ENCODE data around the gene PHF2.

PHF2 gene

DNA sequence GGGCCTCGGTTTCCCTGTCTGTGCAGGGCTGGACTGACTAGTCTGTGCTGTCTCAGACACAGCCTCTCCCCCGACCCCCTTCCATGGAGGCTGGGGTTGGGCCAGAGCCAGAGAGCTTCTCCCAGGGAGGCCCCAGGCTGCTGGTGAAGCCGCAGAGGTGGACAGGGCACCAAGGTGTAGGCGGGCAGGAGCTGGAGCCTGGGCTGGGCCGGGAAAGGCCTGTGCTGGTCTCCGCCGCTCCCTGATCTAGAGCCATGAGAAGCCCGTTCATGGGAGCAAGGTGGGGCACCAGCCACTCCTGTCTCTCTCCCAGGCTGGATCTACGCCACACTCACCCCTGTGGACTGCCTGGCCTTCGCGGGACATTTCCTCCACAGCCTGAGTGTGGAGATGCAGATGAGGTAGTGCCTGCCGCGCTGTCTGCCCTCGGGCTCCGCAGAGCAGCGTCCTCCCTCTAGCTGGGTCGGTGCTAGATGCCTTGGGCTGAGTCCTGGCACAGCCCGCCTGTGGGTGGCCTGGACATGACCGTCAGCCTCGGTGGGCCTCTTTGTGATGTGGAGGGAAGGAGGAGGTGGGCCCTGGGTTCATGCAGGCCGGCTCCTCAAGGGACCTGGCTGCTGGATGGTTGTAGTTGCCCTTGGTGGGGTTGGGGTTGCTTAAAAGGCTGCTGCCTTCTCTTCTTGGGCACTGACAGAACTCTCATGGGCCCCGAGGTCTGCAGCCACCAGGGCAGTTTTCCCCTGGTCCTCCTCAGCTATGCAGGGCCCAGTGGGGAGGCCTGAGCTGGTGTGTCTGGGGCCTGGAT is 79.4 kb downstream of the PHF2 start:
- no peaks in the 10 kb centered on the region for H3K4me1 ChIP-seq (ENCODE audit: low read length)
- H3K9me3 ChIP-seq (ENCODE audit: insufficient read depth, low read length): no peaks in the 10 kb centered on the region
- TF ChIP-seq EZH2phosphoT487 (IDR thresholded peaks at IDR 0.05; ENCODE audit: low read depth) (no peak), CTCF (IDR thresholded peaks at IDR 0.05; ENCODE audit: low read depth, low read length) (no peak)
- H4K20me1 ChIP-seq (ENCODE audit: insufficient read depth, low read length): no peaks in the 10 kb centered on the region
- no peak overlapping the region for H3K4me2 ChIP-seq (ENCODE audit: low read length)
- no peak overlapping the region for H3K27ac ChIP-seq (ENCODE audit: low read length)
- H3K79me2 ChIP-seq (ENCODE audit: low read length): no peaks in the 10 kb centered on the region
- H3K4me3 ChIP-seq (ENCODE audit: low read length): no peak overlapping the region
- H3K27me3 ChIP-seq (ENCODE audit: low read depth, low read length): no peaks in the 10 kb centered on the region
- no peaks in the 10 kb centered on the region for H3K36me3 ChIP-seq (replicated peaks; ENCODE audit: low read depth, low read length)
- no peak overlapping the region for H3K9ac ChIP-seq (ENCODE audit: low read length)
- H2AFZ ChIP-seq (ENCODE audit: low read depth, low read length): no peak overlapping the region

- Histone ChIP-seq H3K27ac (ENCODE audit: low read length) (no peak overlapping the region), H3K36me3 (replicated peaks; ENCODE audit: low read depth, low read length) (no peaks in the 10 kb centered on the region), H3K79me2 (ENCODE audit: low read length) (no peaks in the 10 kb centered on the region), H4K20me1 (ENCODE audit: insufficient read depth, low read length) (no peaks in the 10 kb centered on the region), H3K4me3 (ENCODE audit: low read length) (no peak overlapping the region), H3K4me2 (ENCODE audit: low read length) (no peak overlapping the region), H3K4me1 (ENCODE audit: low read length) (no peaks in the 10 kb centered on the region), H2AFZ (ENCODE audit: low read depth, low read length) (no peak overlapping the region), H3K9ac (ENCODE audit: low read length) (no peak overlapping the region), H3K9me3 (ENCODE audit: insufficient read depth, low read length) (no peaks in the 10 kb centered on the region), H3K27me3 (ENCODE audit: low read depth, low read length) (no peaks in the 10 kb centered on the region)
- TF ChIP-seq CTCF (IDR thresholded peaks at IDR 0.05; ENCODE audit: low read depth, low read length) (no peak), EZH2phosphoT487 (IDR thresholded peaks at IDR 0.05; ENCODE audit: low read depth) (no peak)
These were observed 80.2 kb downstream of the PHF2 start for GRCh38 chr9:93656426-93657239.

DNA sequence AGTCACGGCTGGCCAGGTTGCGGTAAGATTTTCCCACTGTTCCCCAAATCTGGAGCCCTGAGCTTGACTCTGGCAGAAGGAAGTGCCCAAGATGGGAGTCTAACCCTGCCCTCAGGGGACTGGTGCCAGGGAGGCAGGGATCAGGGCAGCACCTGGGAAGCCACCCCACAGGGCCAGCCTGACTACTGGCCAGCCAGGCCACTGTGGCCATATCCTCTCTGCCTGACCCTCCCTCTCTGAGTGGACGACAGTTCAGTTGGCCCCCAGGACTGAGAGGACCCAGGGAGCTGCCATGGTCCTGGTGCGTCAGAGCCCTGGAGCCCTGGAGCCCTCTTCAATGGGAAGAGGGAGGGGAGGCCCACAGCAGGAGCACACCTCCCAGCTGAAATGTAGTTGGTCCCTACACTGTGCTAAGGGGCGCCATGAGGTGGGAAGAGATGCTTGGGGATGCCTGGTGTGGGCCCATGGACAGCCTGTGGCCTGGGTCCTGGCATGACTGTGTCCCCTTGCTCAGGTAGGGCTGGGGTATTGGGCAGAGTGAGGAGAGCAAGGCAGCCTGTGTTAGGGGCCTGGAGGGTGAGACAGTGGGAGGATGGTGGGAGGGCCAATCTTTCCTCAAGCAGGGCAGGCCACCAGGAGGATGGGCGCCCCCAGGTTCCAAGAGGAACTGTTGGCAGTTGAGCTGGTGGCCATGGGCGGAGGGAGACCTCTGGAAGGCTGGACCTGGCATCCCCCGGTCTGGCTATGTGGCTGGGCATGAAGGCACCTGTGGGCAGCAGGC is 81.1 kb downstream of the PHF2 start:
- no peaks in the 10 kb centered on the region for H3K4me1 ChIP-seq (ENCODE audit: low read length)
- H2AFZ ChIP-seq (ENCODE audit: low read depth, low read length): no peak overlapping the region
- no peaks in the 10 kb centered on the region for H3K36me3 ChIP-seq (replicated peaks; ENCODE audit: low read depth, low read length)
- H3K27ac ChIP-seq (ENCODE audit: low read length): no peak overlapping the region
- no peak overlapping the region for H3K4me3 ChIP-seq (ENCODE audit: low read length)
- H3K27me3 ChIP-seq (ENCODE audit: low read depth, low read length): no peaks in the 10 kb centered on the region
- TF ChIP-seq CTCF (IDR thresholded peaks at IDR 0.05; ENCODE audit: low read depth, low read length): no peak
- TF ChIP-seq EZH2phosphoT487 (IDR thresholded peaks at IDR 0.05; ENCODE audit: low read depth): no peak
- no peak overlapping the region for H3K4me2 ChIP-seq (ENCODE audit: low read length)
- no peak overlapping the region for H3K9ac ChIP-seq (ENCODE audit: low read length)
- H4K20me1 ChIP-seq (ENCODE audit: insufficient read depth, low read length): no peaks in the 10 kb centered on the region
- H3K79me2 ChIP-seq (ENCODE audit: low read length): no peaks in the 10 kb centered on the region
- no peaks in the 10 kb centered on the region for H3K9me3 ChIP-seq (ENCODE audit: insufficient read depth, low read length)

All from OCI-LY3 (cell line).